ENCODE data around the gene CAPN13. TPM values are rescaled to one million over a fixed set of nuclear protein-coding genes. Genes with fewer than 3 reads are reported as not detected.

CAPN13 gene
- total and polyA plus RNA-seq, 2 of the 4 experiments (the other 2 are of a cell fraction) = not detected

GRCh38 chr2:30784682-30785081 is 22.6 kb downstream of the CAPN13 start:
- TF ChIP-seq CHD1 (IDR thresholded peaks at IDR 0.05; ENCODE audit: low read depth, low read length) (no peak), SMC3 (IDR thresholded peaks at IDR 0.05; ENCODE audit: low read depth, low read length) (no peak), RCOR1 (IDR thresholded peaks at IDR 0.05; ENCODE audit: insufficient replicate concordance, low read length) (no peak), BHLHE40 (IDR thresholded peaks at IDR 0.05; ENCODE audit: low read depth, low read length) (no peak), RAD21 (IDR thresholded peaks at IDR 0.05; ENCODE audit: low read length) (no peak), MAFK (IDR thresholded peaks at IDR 0.05; ENCODE audit: low read depth, low read length) (no peak), POLR2A (IDR thresholded peaks at IDR 0.05; ENCODE audit: low read depth, low read length) (no peak), FOS (IDR thresholded peaks at IDR 0.05; ENCODE audit: low read depth, low read length) (no peak), RFX5 (IDR thresholded peaks at IDR 0.05; ENCODE audit: low read depth, low read length) (no peak), USF2 (IDR thresholded peaks at IDR 0.05; ENCODE audit: low read depth, low read length) (no peak), NFE2L2 (IDR thresholded peaks at IDR 0.05; ENCODE audit: low read depth, low read length) (no peak), CTCF (conservative IDR thresholded peaks at IDR 0.05; ENCODE audit: low read depth, low read length) (no peak), CEBPB (IDR thresholded peaks at IDR 0.05; ENCODE audit: low read depth, low read length) (no peak), MAZ (IDR thresholded peaks at IDR 0.05; ENCODE audit: borderline replicate concordance, low read depth, low read length) (no peak), MXI1 (IDR thresholded peaks at IDR 0.05; ENCODE audit: borderline replicate concordance, low read depth, low read length) (no peak)
- no peak overlapping the region for H2AK9ac ChIP-seq (replicated peaks; ENCODE audit: low read depth, low read length, poor library complexity)
- no peak overlapping the region for H2BK15ac ChIP-seq (ENCODE audit: low read depth, low read length)
- H3K4me1 ChIP-seq (ENCODE audit: control insufficient read depth, insufficient read depth, low read length) = no peaks in the 10 kb centered on the region
- H3K4me2 ChIP-seq (ENCODE audit: low read depth, low read length) = no peak overlapping the region
- H4K5ac ChIP-seq (ENCODE audit: low read depth, low read length) = no peak overlapping the region
- ATAC-seq (ENCODE audit: low read depth) (no peak), DNase-seq (no peak)
- H3K23ac ChIP-seq (ENCODE audit: low read depth, low read length) = no peak overlapping the region
- no peak overlapping the region for H3K9ac ChIP-seq (ENCODE audit: low read depth, low read length)
- BruUV-seq (replicated peaks) = no TSS peak
- no peak overlapping the region for H2BK120ac ChIP-seq (ENCODE audit: low read depth, low read length)
- H3K36me3 ChIP-seq (ENCODE audit: control insufficient read depth, insufficient read depth, low read length) = no peaks in the 10 kb centered on the region
- no peak overlapping the region for H3K56ac ChIP-seq (ENCODE audit: extremely low read depth, insufficient read depth, low read length)
- in situ Hi-C loops (cut with MboI; ENCODE audit: low sequenced_read_pairs) (no loop called here), dilution Hi-C loops (cut with HindIII; ENCODE audit: low sequenced_read_pairs, unreplicated experiment) (no loop called here), intact Hi-C loops (cut with micrococcal nuclease) (no loop called here)
- CTCF ChIA-PET = no interaction called here
- H4K20me1 ChIP-seq (ENCODE audit: insufficient read depth, low read length) = no peaks in the 10 kb centered on the region
- H2BK20ac ChIP-seq (ENCODE audit: low read depth, low read length) = no peak overlapping the region
- no peak overlapping the region for H2BK5ac ChIP-seq (ENCODE audit: low read depth, low read length, poor library complexity, severe bottlenecking)
- H3K14ac ChIP-seq (replicated peaks; ENCODE audit: low read depth, low read length) = no peak overlapping the region
- H3K9me3 ChIP-seq (ENCODE audit: control insufficient read depth, insufficient read depth, low read length) = no peaks in the 10 kb centered on the region
- H3K18ac ChIP-seq (ENCODE audit: low read depth, low read length) = no peak overlapping the region
- no peak overlapping the region for H3K27ac ChIP-seq (ENCODE audit: insufficient read depth, low read length)
- WGBS, 2 experiments (ENCODE audit: extremely low coverage in 2 of 2, insufficient read length in 1 of 2) = no CpG with 5 or more reads among the region's 3 CpGs
- no peaks in the 10 kb centered on the region for H3K79me1 ChIP-seq (ENCODE audit: low read depth in 1 of 2, low read length in 2 of 2)
- H3K4ac ChIP-seq (ENCODE audit: low read depth, low read length) = no peak overlapping the region
- H4K8ac ChIP-seq (ENCODE audit: low read depth in 2 of 2, low read length in 2 of 2) = no peak overlapping the region
- H2AFZ ChIP-seq (replicated peaks; ENCODE audit: low read length, poor library complexity) = no peak overlapping the region
- H3K4me3 ChIP-seq (ENCODE audit: insufficient read depth, low read depth, low read length) = no peak overlapping the region
- no peak overlapping the region for H2AK5ac ChIP-seq (ENCODE audit: low read depth, low read length)
- no peak overlapping the region for H4K91ac ChIP-seq (ENCODE audit: insufficient read depth, low read depth, low read length)
- peaks cover 1% of the 10 kb centered on the region; the same call in 1 of the 2 replicates for H3K9me1 ChIP-seq (ENCODE audit: insufficient read depth, low read length)
- POLR2A ChIA-PET (ENCODE audit: unreplicated experiment) = no interaction called here
- H3K27me3 ChIP-seq (ENCODE audit: control insufficient read depth, insufficient read depth, low read length) = peaks cover 2% of the 10 kb centered on the region; the same call in 1 of the 2 replicates
